DND-41 (cell line): Measurements from ENCODE around the gene NDUFA6.

Source experiments
- CTCF ChIP-seq: IDR thresholded peaks from 2 replicates; pipeline ENCODE4 v1.5.1; 2012; ENCODE audit warnings: borderline replicate concordance, low read length, moderate library complexity, mild to moderate bottlenecking; ENCODE audit not compliant: poor library complexity, severe bottlenecking; ENCODE audit errors: extremely low read depth
- EZH2 ChIP-seq: IDR thresholded peaks from 3 replicates; pipeline ENCODE4 v1.6.1; 2012; ENCODE audit warnings: borderline replicate concordance, low read depth, mild to moderate bottlenecking, moderate library complexity, low read length, inconsistent platforms; ENCODE audit not compliant: severe bottlenecking

- TF ChIP-seq EZH2 (no peak), CTCF (no peak)
Measured at GRCh38 chr22:42101199-42101598, 10.6 kb upstream of the NDUFA6 start.
